Adrenal gland (tissue), 5 donors: ENCODE measurements around the gene AP2S1.

ENCODE experiments used
- CTCF ChIP-seq, 6 experiments: fragments of 450-650 bp in 4 of 6; fragments of 200-600 bp in 2 of 6; sonication (generic) in 1 of 6; IDR thresholded peaks; 1 replicate in 5 of 6; 2 replicates in 1 of 6; pipeline versions ENCODE4 v1.5.1 to v1.8.0; 2016 to 2021; ENCODE audit warnings: antibody characterized with exemption in 6 of 6, mild to moderate bottlenecking in 2 of 6, moderate library complexity in 1 of 6
- POLR2A ChIP-seq, 2 donors: fragments of 450-650 bp; IDR thresholded peaks; one replicate each; pipeline ENCODE4 v1.6.1; 2017; ENCODE audit warnings: antibody characterized with exemption in 2 of 2, mild to moderate bottlenecking in 2 of 2, moderate library complexity in 1 of 2
- donor health status: DM: no; HTN: no; CAD: no.

- TF ChIP-seq POLR2A (IDR thresholded peaks at IDR 0.05) (no peak), CTCF (IDR thresholded peaks at IDR 0.05) (no peak)
These were observed 17.6 kb upstream of the AP2S1 start for GRCh38 chr19:46868025-46868802.
